K562 (cell line): ENCODE results near the gene ITPR3. TPM values are rescaled to one million over a fixed set of nuclear protein-coding genes. Genes with fewer than 3 reads are reported as not detected.

Experiments used
- ATAC-seq: fragments of 200-7000 bp; cut with Tn5 transposase; 3 replicates; pipeline ENCODE4 v1.9.1; 2020; ENCODE audit warnings: moderate library complexity
- BruUV-seq: library from RNA; stranded (reverse); fragments of 400-500 nt; replicated peaks from 2 replicates; lab custom pipeline; 2021; lab: Mats Ljungman, UMichigan
- CTCF ChIA-PET: fragments of 300-600 bp; formaldehyde crosslinking; extraction: SDS; loops from one replicate; lab custom pipeline; 2021; ENCODE audit warnings: low intra/inter-chr PET ratio; lab: Yijun Ruan, JAX
- POLR2A ChIA-PET: fragments of 300-600, 350-650 bp; sonication (Branson Sonifier 250); formaldehyde crosslinking; extraction: SDS; loops from one replicate; lab custom pipeline; 2021; ENCODE audit warnings: antibody characterized with exemption, inconsistent platforms; lab: Yijun Ruan, JAX
- DNase-seq, 4 experiments: peaks; one replicate each; pipeline versions ENCODE4 v3.0.0 to v3.0.0-alpha.2; 2011 to 2018; ENCODE audit warnings: low spot score in 3 of 4, mixed read lengths in 3 of 4; ENCODE audit errors: extremely low read depth in 1 of 4
- FAIRE-seq: peaks from 2 replicates; lab custom pipeline; 2011; peaks lifted over from hg19 to GRCh38; lab: Jason Lieb, UNC
- H2AFZ ChIP-seq: 2 replicates; pipeline ENCODE4 v1.6.0; 2011; ENCODE audit warnings: low read depth, low read length, control low read depth, inconsistent platforms
- H3K27ac ChIP-seq: fragments of 200-600 bp; 3 replicates; pipeline ENCODE4 v1.8.0; 2011; ENCODE audit warnings: low read depth, mild to moderate bottlenecking, control low read depth, inconsistent platforms, low read length, moderate library complexity, mixed read lengths; ENCODE audit errors: extremely low read depth
- H3K27me3 ChIP-seq, 2 experiments: fragments of 300-600 bp in 1 of 2; 2 replicates in 1 of 2; 3 replicates in 1 of 2; pipeline versions ENCODE4 v1.6.0 to v1.8.0; 2011; ENCODE audit warnings: inconsistent platforms in 2 of 2, low read length in 2 of 2, mild to moderate bottlenecking in 1 of 2, mixed read lengths in 1 of 2, moderate library complexity in 1 of 2; ENCODE audit not compliant: control insufficient read depth in 2 of 2, insufficient read depth in 2 of 2
- H3K36me3 ChIP-seq: fragments of 300-600 bp; 3 replicates; pipeline ENCODE4 v1.8.0; 2011; ENCODE audit warnings: mild to moderate bottlenecking, low read length, inconsistent platforms; ENCODE audit not compliant: control insufficient read depth, insufficient read depth
- H3K4me1 ChIP-seq, 2 experiments: fragments of 200-600 bp in 1 of 2; replicated peaks in 1 of 2; 2 replicates in 1 of 2; 3 replicates in 1 of 2; pipeline versions ENCODE4 v1.5.1 to v1.8.0; 2011; ENCODE audit warnings: inconsistent platforms in 2 of 2, low read length in 2 of 2, mild to moderate bottlenecking in 1 of 2, mixed read lengths in 1 of 2, moderate library complexity in 1 of 2; ENCODE audit not compliant: control insufficient read depth in 2 of 2, insufficient read depth in 2 of 2
- H3K4me2 ChIP-seq: 2 replicates; pipeline ENCODE4 v1.6.1; 2011; ENCODE audit warnings: low read length, control low read depth, inconsistent platforms, mixed read lengths; ENCODE audit not compliant: insufficient read depth
- H3K4me3 ChIP-seq: fragments of 200-600 bp; sonication (generic), shearing (Covaris generic); 2 replicates; pipeline ENCODE4 v1.5.1; 2016; ENCODE audit warnings: control low read depth, inconsistent platforms
- H3K79me2 ChIP-seq: fragments of 200-600 bp; 3 replicates; pipeline ENCODE4 v1.8.0; 2011; ENCODE audit warnings: low read length, inconsistent platforms; ENCODE audit not compliant: control insufficient read depth, insufficient read depth
- H3K9ac ChIP-seq, 2 experiments: 2 replicates each; pipeline versions ENCODE4 v1.6.0 to v1.6.1; 2011; ENCODE audit warnings: low read depth in 2 of 2, low read length in 2 of 2, control low read depth in 1 of 2, inconsistent platforms in 1 of 2, mild to moderate bottlenecking in 1 of 2, mixed read lengths in 1 of 2; ENCODE audit not compliant: insufficient read depth in 1 of 2
- H3K9me1 ChIP-seq: one replicate; pipeline ENCODE4 v1.6.0; 2011; ENCODE audit warnings: inconsistent platforms, mild to moderate bottlenecking, low read length, moderate library complexity; ENCODE audit not compliant: control insufficient read depth, insufficient read depth
- H3K9me3 ChIP-seq: replicated peaks from 2 replicates; pipeline ENCODE4 v1.5.1; 2011; ENCODE audit warnings: low read depth, low read length, inconsistent platforms; ENCODE audit not compliant: control insufficient read depth, insufficient read depth
- H4K20me1 ChIP-seq: replicated peaks from 2 replicates; pipeline ENCODE4 v1.6.1; 2011; ENCODE audit warnings: low read length, inconsistent platforms, mixed read lengths; ENCODE audit not compliant: control insufficient read depth, insufficient read depth
- CHD7 ChIP-seq: fragments of 200-600 bp; sonication (generic); IDR thresholded peaks from one replicate; pipeline ENCODE4 v1.6.1; 2012; ENCODE audit warnings: mild to moderate bottlenecking, low read depth, low read length, inconsistent platforms
- HNRNPH1 ChIP-seq: fragments of 200-400 bp; formaldehyde crosslinking; optimal IDR thresholded peaks from 2 replicates; pipeline ENCODE3; 2017; ENCODE audit warnings: low read depth, mild to moderate bottlenecking, low read length, moderate library complexity
- IRF2 ChIP-seq: sonication (generic); formaldehyde crosslinking; IDR thresholded peaks from 2 replicates; pipeline ENCODE4 v1.8.1; 2022; ENCODE audit warnings: mild to moderate bottlenecking, missing genetic modification reagents
- NFIX ChIP-seq: fragments of 250-450 bp; sonication (Bioruptor Pico); IDR thresholded peaks from 2 replicates; pipeline ENCODE4 v1.4.0; 2020; ENCODE audit warnings: low read depth, mild to moderate bottlenecking, moderate library complexity
- PRPF4 ChIP-seq: fragments of 200-400 bp; formaldehyde crosslinking; IDR thresholded peaks from one replicate; pipeline ENCODE4 v1.6.1; 2017; ENCODE audit warnings: low read length, low read depth, mild to moderate bottlenecking; ENCODE audit not compliant: insufficient read depth, poor library complexity, severe bottlenecking
- ZFX ChIP-seq: sonication (generic); formaldehyde crosslinking; IDR thresholded peaks from 2 replicates; pipeline ENCODE4 v1.8.0; 2022; ENCODE audit warnings: mild to moderate bottlenecking, missing genetic modification reagents, moderate library complexity
- ZNF354B ChIP-seq: fragments of 250-450 bp; sonication (Bioruptor Pico); IDR thresholded peaks from 2 replicates; pipeline ENCODE4 v1.4.0; 2020
- WGBS: fragments of 100-300 bp; shearing (Covaris generic); methylation state at CpG from one replicate; pipeline ENCODE4 v1.1.6; 2016; ENCODE audit warnings: low coverage, mixed read lengths; ENCODE audit not compliant: insufficient coverage; ENCODE audit errors: missing lambda C conversion rate; 5-methylcytosine and 5-hydroxymethylcytosine counted together
- in situ Hi-C: fragments of 300-500 bp; cut with MboI; formaldehyde crosslinking; loops from 4 replicates; pipeline ENCODE4 v1.15.0; 2018; ENCODE audit warnings: inconsistent platforms, mixed read lengths
- intact Hi-C: fragments of 100-400 bp; cut with micrococcal nuclease; formaldehyde crosslinking; loops from 2 replicates; pipeline ENCODE4 v1.14.2; 2022
- polyA plus RNA-seq, 8 experiments: library from polyadenylated mRNA; depleted of rRNA in 4 of 8; stranded (reverse) in 5 of 8; unstranded in 3 of 8; fragments of >200 nt; fragmentation: Nextera tagmentation in 2 of 8; fragmentation: Illumina TruSeq in 1 of 8; extraction: Ambion mirVana in 2 of 8; extraction: Trizol in 1 of 8; gene quantifications; 2 replicates each; pipeline versions ENCODE4 v1.2.1 to v1.2.3, GENCODE V29; 2011 to 2014; ENCODE audit warnings: inconsistent platforms in 1 of 8, missing spikeins in 1 of 8
- total RNA-seq, 7 experiments: library from RNA; depleted of rRNA in 6 of 7; stranded (reverse); fragments of >200 nt in 6 of 7; fragmentation: Illumina TruSeq in 2 of 7; extraction: Trizol in 2 of 7; gene quantifications; 2 replicates each; pipeline versions ENCODE4 v1.2.1 to v1.2.3, GENCODE V29; 2011 to 2021; ENCODE audit warnings: low replicate concordance in 1 of 7

ITPR3 gene
- total and polyA plus RNA-seq, 9 of the 15 experiments (the other 6 are each of a cell fraction or from before 2014, with no cell fraction given), result 0.39 to 35.7 (median 13.2) TPM

GRCh38 chr6:33634946-33635345 is 13.8 kb downstream of the ITPR3 start:
- ATAC-seq (no peak), FAIRE-seq (no peak), DNase-seq (no peak)
- Histone ChIP-seq H3K27ac (no peak overlapping the region), H3K4me2 (no peak overlapping the region), H3K9me1 (peaks cover 19% of the 10 kb centered on the region), H3K4me1 (peaks cover 17 to 25% of the 10 kb centered on the region in 2 experiments; a peak in 4 of 5 replicates), H2AFZ (no peak overlapping the region), H3K9ac (no peak overlapping the region), H3K4me3 (no peak overlapping the region), H3K79me2 (peaks cover 25% of the 10 kb centered on the region), H3K36me3 (0 out of 3 replicates have a peak, but pooled peaks cover 7% of the 10 kb centered on the region), H3K27me3 (no peaks in the 10 kb centered on the region), H4K20me1 (peaks cover 35% of the 10 kb centered on the region), H3K9me3 (no peaks in the 10 kb centered on the region)
- ChIA-PET POLR2A (interaction anchor here (1.3 kb wide), 1 partner anchor 28 kb away, joined by 4 read pairs; no protein-coding TSS in a partner anchor), CTCF (no interaction called here)
- BruUV-seq, result no TSS peak
- in situ Hi-C loops (no loop called here), intact Hi-C loops (no loop called here)
- TF ChIP-seq ZNF354B (CRISPR knock-in tag), result no peak
- no peak for TF ChIP-seq IRF2 (CRISPR knock-in tag)
- no peak for TF ChIP-seq NFIX (CRISPR knock-in tag)
- TF ChIP-seq PRPF4, result no peak
- TF ChIP-seq ZFX, result no peak
- no peak for TF ChIP-seq HNRNPH1
- TF ChIP-seq CHD7, result no peak
- 90% methylated on average over 8 of the region's 8 CpGs for WGBS
